ENCODE data around the gene POU3F4.

GRCh38 chrX:83501003-83501402, 7.1 kb upstream of the POU3F4 start:
- TF ChIP-seq CTCF (IDR thresholded peaks at IDR 0.05; ENCODE audit: poor library complexity, severe bottlenecking): no peak
- no peak for TF ChIP-seq SMC3 (conservative IDR thresholded peaks at IDR 0.05; ENCODE audit: poor library complexity)
- no peak for TF ChIP-seq MXI1 (conservative IDR thresholded peaks at IDR 0.05; ENCODE audit: poor library complexity, severe bottlenecking)
- no peak for TF ChIP-seq EZH2 (IDR thresholded peaks at IDR 0.05; ENCODE audit: borderline replicate concordance, insufficient read depth, low read length, poor library complexity, severe bottlenecking)
- TF ChIP-seq POLR2AphosphoS5 (IDR thresholded peaks at IDR 0.05): no peak
- no peak for TF ChIP-seq EP300 (conservative IDR thresholded peaks at IDR 0.05; ENCODE audit: poor library complexity, severe bottlenecking)
- TF ChIP-seq REST (IDR thresholded peaks at IDR 0.05; ENCODE audit: borderline replicate concordance): no peak

Measured in neural cell (in vitro differentiated cells).